Measurements from ENCODE around the gene PKP4.

DNA sequence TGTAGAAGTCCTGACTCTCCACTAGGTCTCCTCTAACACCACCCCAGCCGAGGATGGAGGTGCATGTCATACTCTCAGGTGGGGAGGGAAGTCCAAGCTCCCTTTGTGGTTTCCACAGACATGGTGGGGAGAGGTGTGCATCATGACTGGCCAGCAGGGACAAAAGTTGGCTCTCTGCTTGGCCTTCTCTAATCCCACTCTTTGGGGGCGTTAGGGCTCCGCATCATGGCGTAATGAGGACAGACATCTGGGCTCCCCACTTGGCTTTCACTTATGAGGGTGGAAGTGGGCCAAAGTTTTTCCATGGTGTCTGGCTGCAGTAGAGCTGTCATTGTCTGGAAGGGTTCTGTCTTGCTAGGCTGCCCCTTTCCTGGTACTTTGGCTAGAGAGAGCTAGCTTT is 257.7 kb downstream of the PKP4 start:
- no peak for TF ChIP-seq CTCF (conservative IDR thresholded peaks at IDR 0.05; ENCODE audit: low read length)
- no peak for TF ChIP-seq EZH2phosphoT487 (IDR thresholded peaks at IDR 0.05; ENCODE audit: borderline replicate concordance, low read depth, low read length)

All from OCI-LY7 (cell line).